Tibial nerve (tissue), 4 donors: Measurements from ENCODE around the gene DDX39A. TPM values are rescaled to one million over a fixed set of nuclear protein-coding genes. Genes with fewer than 3 reads are reported as not detected.

ENCODE experiments used
- DNase-seq, 2 donors: peaks; one replicate each; pipeline ENCODE4 v3.0.0-alpha.2; 2019; ENCODE audit warnings: low spot score in 2 of 2
- H3K27ac ChIP-seq, 4 donors: fragments of 200-600 bp; sonication (generic) in 3 of 4; one replicate each; pipeline ENCODE4 v1.5.1; 2017 to 2019; ENCODE audit warnings: mild to moderate bottlenecking in 1 of 4
- H3K27me3 ChIP-seq, 2 donors: fragments of 200-600 bp; sonication (generic) in 1 of 2; one replicate each; pipeline versions ENCODE4 v1.5.1 to v1.6.0; 2017 to 2019
- H3K36me3 ChIP-seq, 3 donors: fragments of 200-600 bp; sonication (generic); one replicate each; pipeline ENCODE4 v1.5.1; 2018 to 2019
- H3K4me1 ChIP-seq, 4 donors: fragments of 200-600 bp; sonication (generic) in 3 of 4; one replicate each; pipeline ENCODE4 v1.5.1; 2017 to 2019
- H3K4me3 ChIP-seq, 4 donors: fragments of 200-600 bp; sonication (generic) in 3 of 4; one replicate each; pipeline ENCODE4 v1.5.1; 2017 to 2019; ENCODE audit warnings: mild to moderate bottlenecking in 1 of 4, moderate library complexity in 1 of 4
- H3K9me3 ChIP-seq, 4 donors: fragments of 200-600 bp; sonication (generic) in 3 of 4; one replicate each; pipeline ENCODE4 v1.5.1; 2017 to 2019
- CTCF ChIP-seq, 5 experiments: fragments of 200-600 bp in 3 of 5; fragments of 450-650 bp in 2 of 5; sonication (generic) in 3 of 5; IDR thresholded peaks; one replicate each; pipeline ENCODE4 v1.5.1; 2016 to 2019; ENCODE audit warnings: antibody characterized with exemption in 5 of 5, mild to moderate bottlenecking in 3 of 5, moderate library complexity in 2 of 5
- EP300 ChIP-seq, 2 donors: sonication (generic); formaldehyde crosslinking; IDR thresholded peaks; one replicate each; pipeline ENCODE4 v1.6.1; 2017; ENCODE audit warnings: antibody characterized with exemption in 2 of 2, mild to moderate bottlenecking in 1 of 2
- POLR2A ChIP-seq, 2 donors: fragments of 450-650 bp; IDR thresholded peaks; one replicate each; pipeline ENCODE4 v1.6.1; 2017; ENCODE audit warnings: antibody characterized with exemption in 2 of 2, mild to moderate bottlenecking in 2 of 2, moderate library complexity in 2 of 2
- WGBS, 2 donors: methylation state at CpG; one replicate each; pipeline ENCODE4 v1.1.5; 2018; 5-methylcytosine and 5-hydroxymethylcytosine counted together
- total RNA-seq, 4 donors: library from RNA; depleted of rRNA; stranded (reverse); fragments of >200 nt; gene quantifications; one replicate each; pipeline ENCODE4 v1.1.0, GENCODE V29; 2016

DDX39A gene
- total RNA-seq, 4 donors from 2014 or later, result 60.7 to 136 (median 92.6) TPM

- H3K27ac ChIP-seq, result no peak overlapping the region
- H3K27me3 ChIP-seq, result no peaks in the 10 kb centered on the region
- no peak overlapping the region for H3K4me3 ChIP-seq
- peaks cover 0 to 83% (median 19%) of the 10 kb centered on the region in 3 donors for H3K36me3 ChIP-seq
- H3K9me3 ChIP-seq, result no peaks in the 10 kb centered on the region
- no peaks in the 10 kb centered on the region for H3K4me1 ChIP-seq
- no peak for TF ChIP-seq EP300 (IDR thresholded peaks at IDR 0.05)
- no peak for TF ChIP-seq POLR2A (IDR thresholded peaks at IDR 0.05)
- WGBS, 2 donors, result 82 to 88% methylated on average over 16 of the region's 16 CpGs
- DNase-seq, result no peak
Measured at GRCh38 chr19:14395710-14396336, 23.3 kb downstream of the DDX39A start.

GRCh38 chr19:14395262-14395661, 23.9 kb downstream of the DDX39A start:
- DNase-seq, result no peak
- WGBS, 2 donors, result 75 to 77% methylated on average over 8 to 9 of the region's 9 CpGs
- H3K36me3 ChIP-seq, result peaks cover 0 to 79% (median 25%) of the 10 kb centered on the region in 3 donors
- H3K4me1 ChIP-seq, result no peaks in the 10 kb centered on the region
- TF ChIP-seq POLR2A (IDR thresholded peaks at IDR 0.05) (no peak), EP300 (IDR thresholded peaks at IDR 0.05) (no peak), CTCF (IDR thresholded peaks at IDR 0.05) (no peak)
- no peaks in the 10 kb centered on the region for H3K9me3 ChIP-seq
- H3K4me3 ChIP-seq, result no peak overlapping the region
- no peaks in the 10 kb centered on the region for H3K27me3 ChIP-seq
- no peak overlapping the region for H3K27ac ChIP-seq

GRCh38 chr19:14394167-14394566, 25.0 kb downstream of the DDX39A start:
- no peaks in the 10 kb centered on the region for H3K27me3 ChIP-seq
- H3K4me1 ChIP-seq, result no peaks in the 10 kb centered on the region
- no peak for DNase-seq
- H3K9me3 ChIP-seq, result no peaks in the 10 kb centered on the region
- TF ChIP-seq CTCF (IDR thresholded peaks at IDR 0.05) (no peak), EP300 (IDR thresholded peaks at IDR 0.05) (no peak), POLR2A (IDR thresholded peaks at IDR 0.05) (no peak)
- H3K27ac ChIP-seq, result no peak overlapping the region
- 83 to 88% methylated on average over 8 to 9 of the region's 9 CpGs for WGBS, 2 donors
- no peak overlapping the region for H3K4me3 ChIP-seq
- H3K36me3 ChIP-seq, result peaks cover 0 to 70% (median 25%) of the 10 kb centered on the region in 3 donors

GRCh38 chr19:14393329-14393728, 25.8 kb downstream of the DDX39A start:
- 55 to 59% methylated on average over 5 of the region's 5 CpGs for WGBS, 2 donors
- peaks cover 0 to 65% (median 24%) of the 10 kb centered on the region in 3 donors for H3K36me3 ChIP-seq
- TF ChIP-seq POLR2A (IDR thresholded peaks at IDR 0.05) (no peak), CTCF (IDR thresholded peaks at IDR 0.05) (no peak), EP300 (IDR thresholded peaks at IDR 0.05) (no peak)

GRCh38 chr19:14391156-14391821, 27.9 kb downstream of the DDX39A start:
- DNase-seq, result no peak
- H3K27ac ChIP-seq, result no peak overlapping the region
- no peak overlapping the region for H3K4me3 ChIP-seq
- no peaks in the 10 kb centered on the region for H3K4me1 ChIP-seq
- TF ChIP-seq EP300 (IDR thresholded peaks at IDR 0.05) (no peak), POLR2A (IDR thresholded peaks at IDR 0.05) (no peak), CTCF (IDR thresholded peaks at IDR 0.05) (no peak)
- peaks cover 0 to 62% (median 21%) of the 10 kb centered on the region in 3 donors for H3K36me3 ChIP-seq
- H3K27me3 ChIP-seq, result no peaks in the 10 kb centered on the region
- WGBS, 2 donors, result 87 to 88% methylated on average over 10 of the region's 10 CpGs
- no peaks in the 10 kb centered on the region for H3K9me3 ChIP-seq

More at GRCh38 chr19:14393329-14393728, 25.8 kb downstream of the DDX39A start:
- no peaks in the 10 kb centered on the region for H3K9me3 ChIP-seq
- no peak overlapping the region for H3K27ac ChIP-seq
- H3K4me3 ChIP-seq, result no peak overlapping the region
- no peaks in the 10 kb centered on the region for H3K4me1 ChIP-seq
- no peaks in the 10 kb centered on the region for H3K27me3 ChIP-seq
- DNase-seq, result no peak
